HepG2 (cell line): ENCODE data around the gene SAMD10. TPM values are rescaled to one million over a fixed set of nuclear protein-coding genes. Genes with fewer than 3 reads are reported as not detected.
A peak's percentile ranks its signal among the peaks of the same experiment; 100 is the strongest.

Source experiments
- BRF2 ChIP-seq: sonication (generic); formaldehyde crosslinking; IDR thresholded peaks from 2 replicates; pipeline ENCODE4 v1.8.1; 2022; ENCODE audit warnings: mild to moderate bottlenecking, missing genetic modification reagents
- MBD4 ChIP-seq: IDR thresholded peaks from 2 replicates; pipeline ENCODE4 v1.6.1; 2012; ENCODE audit warnings: low read length, inconsistent platforms, borderline replicate concordance
- MXD1 ChIP-seq: sonication (generic); formaldehyde crosslinking; IDR thresholded peaks from 2 replicates; pipeline ENCODE4 v1.4.0; 2020; ENCODE audit warnings: mild to moderate bottlenecking, missing genetic modification reagents
- NR2F6 ChIP-seq, 2 experiments: IDR thresholded peaks; 2 replicates each; pipeline ENCODE4 v1.6.1; 2016; ENCODE audit warnings: antibody characterized with exemption in 1 of 2, mild to moderate bottlenecking in 1 of 2
- PCBP2 ChIP-seq: fragments of 200-400 bp; formaldehyde crosslinking; optimal IDR thresholded peaks from 2 replicates; pipeline ENCODE3; 2018; ENCODE audit warnings: low read length, low read depth; ENCODE audit not compliant: poor library complexity, severe bottlenecking
- PHF5A ChIP-seq: IDR thresholded peaks from one replicate; pipeline ENCODE4 v1.6.1; 2018; ENCODE audit warnings: low read depth, missing genetic modification reagents; ENCODE audit not compliant: unreplicated experiment
- SKIL ChIP-seq: sonication (generic); formaldehyde crosslinking; IDR thresholded peaks from 2 replicates; pipeline ENCODE4 v1.8.0; 2022; ENCODE audit warnings: missing genetic modification reagents, mild to moderate bottlenecking, moderate library complexity, borderline replicate concordance
- SOX6 ChIP-seq, 2 experiments: fragments of 450-650 bp in 1 of 2; sonication (generic) in 1 of 2; formaldehyde crosslinking in 1 of 2; IDR thresholded peaks; 2 replicates each; pipeline versions ENCODE4 v1.4.0 to v1.6.1; 2017 to 2020; ENCODE audit warnings: antibody characterized with exemption in 1 of 2, mild to moderate bottlenecking in 1 of 2, missing genetic modification reagents in 1 of 2
- TBL1XR1 ChIP-seq: fragments of 150-350 bp; IDR thresholded peaks from 2 replicates; pipeline ENCODE4 v1.6.1; 2014; ENCODE audit warnings: borderline replicate concordance, low read length; ENCODE audit not compliant: partially characterized antibody
- XRCC5 ChIP-seq: fragments of 200-400 bp; formaldehyde crosslinking; optimal IDR thresholded peaks from 2 replicates; pipeline ENCODE3; 2017; ENCODE audit warnings: mild to moderate bottlenecking, low read length
- ZFP37 ChIP-seq: sonication (generic); formaldehyde crosslinking; IDR thresholded peaks from 2 replicates; pipeline ENCODE4 v1.4.0; 2020; ENCODE audit warnings: missing genetic modification reagents, borderline replicate concordance
- polyA plus RNA-seq, 8 experiments: library from polyadenylated mRNA; depleted of rRNA in 3 of 8; stranded (reverse) in 7 of 8; unstranded in 1 of 8; fragments of >200 nt; fragmentation: Illumina TruSeq in 4 of 8; extraction: Trizol in 4 of 8; gene quantifications; 2 replicates each; pipeline versions ENCODE4 v1.2.1 to v1.2.3, GENCODE V29; 2011 to 2016; ENCODE audit warnings: low read depth in 4 of 8, missing spikeins in 1 of 8, mixed read lengths in 1 of 8; ENCODE audit not compliant: insufficient read depth in 1 of 8
- total RNA-seq, 5 experiments: library from RNA; depleted of rRNA; stranded (reverse); fragments of >200 nt; fragmentation: Illumina TruSeq; extraction: Trizol; gene quantifications; 2 replicates each; pipeline ENCODE4 v1.2.3, GENCODE V29; 2016; ENCODE audit warnings: low read depth in 1 of 5
- TF ChIP-seq, protein P1 (sequence below): sonication (generic); formaldehyde crosslinking; IDR thresholded peaks from 2 replicates; pipeline ENCODE4 v1.4.0; 2020; ENCODE audit warnings: mild to moderate bottlenecking, low read depth, missing genetic modification reagents
- TF ChIP-seq, protein P2 (sequence below): sonication (generic); formaldehyde crosslinking; IDR thresholded peaks from 2 replicates; pipeline ENCODE4 v1.8.1; 2023; ENCODE audit warnings: missing genetic modification reagents, inconsistent platforms, borderline replicate concordance

Gene SAMD10
- total and polyA plus RNA-seq, 2 of the 13 experiments (the other 11 are each of a cell fraction or from before 2014, with no cell fraction given): 6.1 to 11.0 TPM

DNA sequence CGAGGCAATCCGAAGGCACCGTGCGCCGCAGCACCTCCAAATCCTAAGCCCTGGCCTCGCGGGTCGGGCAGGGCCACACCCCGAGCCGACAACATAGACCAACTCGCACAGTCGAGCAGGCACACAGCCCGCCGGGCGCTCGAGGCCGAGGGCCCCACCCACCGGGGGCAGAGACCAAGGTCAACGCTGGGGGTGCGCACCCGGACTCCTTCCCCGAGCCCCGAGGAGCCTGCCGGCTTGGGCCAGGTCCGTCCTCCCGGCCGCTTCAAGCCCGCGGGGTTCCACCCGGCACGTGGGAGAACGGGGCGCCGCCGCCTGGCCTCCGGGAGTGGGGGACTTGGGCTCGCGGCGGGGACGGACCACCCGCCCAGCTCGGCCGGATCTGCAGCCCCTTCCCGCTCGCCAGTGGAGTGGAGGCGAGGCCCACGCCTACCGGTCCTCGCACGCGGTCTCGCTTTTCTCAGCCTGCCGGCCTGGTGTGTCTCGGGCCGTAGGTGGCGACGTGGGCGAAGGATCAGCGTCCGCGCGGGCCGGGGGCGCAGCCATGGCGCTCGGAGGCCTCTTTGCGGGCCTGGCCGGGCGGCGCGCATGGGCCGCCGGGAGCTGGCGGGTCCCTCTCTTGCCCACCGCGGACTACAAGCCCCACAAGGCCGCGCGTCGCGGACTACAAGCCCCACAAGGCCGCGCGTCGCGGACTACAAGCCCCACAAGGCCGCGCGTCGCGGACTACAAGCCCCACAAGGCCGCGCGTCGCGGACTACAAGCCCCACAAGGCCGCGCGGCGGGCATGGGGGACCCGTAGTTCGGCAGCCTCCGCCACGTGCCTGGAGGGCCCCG is 23.4 kb downstream of the SAMD10 start, which contains the start of gene UCKL1 (continued):
- TF ChIP-seq NR2F6 (IDR thresholded peaks at IDR 0.05) (peak; percentile 60; the same call in 1 of the 2 replicates), NR2F6 (CRISPR knock-in tag; IDR thresholded peaks at IDR 0.05) (peak; percentile 84), BRF2 (CRISPR knock-in tag) (no peak; the same call in none of the 2 replicates), XRCC5 (peak; percentile 92), MXD1 (CRISPR knock-in tag) (peak; percentile 97), PCBP2 (no peak), TBL1XR1 (peak; percentile 88), MBD4 (no peak), SKIL (CRISPR knock-in tag) (peak; percentile 89), ZFP37 (CRISPR knock-in tag) (peak; percentile 89; the same call in 1 of the 2 replicates), SOX6 (IDR thresholded peaks at IDR 0.05) (no peak), SOX6 (CRISPR knock-in tag; IDR thresholded peaks at IDR 0.05) (peak; percentile 79), PHF5A (CRISPR knock-in tag) (no peak)
- TF ChIP-seq, protein P1, sequence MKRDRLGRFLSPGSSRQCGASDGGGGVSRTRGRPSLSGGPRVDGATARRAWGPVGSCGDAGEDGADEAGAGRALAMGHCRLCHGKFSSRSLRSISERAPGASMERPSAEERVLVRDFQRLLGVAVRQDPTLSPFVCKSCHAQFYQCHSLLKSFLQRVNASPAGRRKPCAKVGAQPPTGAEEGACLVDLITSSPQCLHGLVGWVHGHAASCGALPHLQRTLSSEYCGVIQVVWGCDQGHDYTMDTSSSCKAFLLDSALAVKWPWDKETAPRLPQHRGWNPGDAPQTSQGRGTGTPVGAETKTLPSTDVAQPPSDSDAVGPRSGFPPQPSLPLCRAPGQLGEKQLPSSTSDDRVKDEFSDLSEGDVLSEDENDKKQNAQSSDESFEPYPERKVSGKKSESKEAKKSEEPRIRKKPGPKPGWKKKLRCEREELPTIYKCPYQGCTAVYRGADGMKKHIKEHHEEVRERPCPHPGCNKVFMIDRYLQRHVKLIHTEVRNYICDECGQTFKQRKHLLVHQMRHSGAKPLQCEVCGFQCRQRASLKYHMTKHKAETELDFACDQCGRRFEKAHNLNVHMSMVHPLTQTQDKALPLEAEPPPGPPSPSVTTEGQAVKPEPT (CRISPR knock-in tag): peak; percentile 95; the same call in 1 of the 2 replicates
- TF ChIP-seq, protein P2, sequence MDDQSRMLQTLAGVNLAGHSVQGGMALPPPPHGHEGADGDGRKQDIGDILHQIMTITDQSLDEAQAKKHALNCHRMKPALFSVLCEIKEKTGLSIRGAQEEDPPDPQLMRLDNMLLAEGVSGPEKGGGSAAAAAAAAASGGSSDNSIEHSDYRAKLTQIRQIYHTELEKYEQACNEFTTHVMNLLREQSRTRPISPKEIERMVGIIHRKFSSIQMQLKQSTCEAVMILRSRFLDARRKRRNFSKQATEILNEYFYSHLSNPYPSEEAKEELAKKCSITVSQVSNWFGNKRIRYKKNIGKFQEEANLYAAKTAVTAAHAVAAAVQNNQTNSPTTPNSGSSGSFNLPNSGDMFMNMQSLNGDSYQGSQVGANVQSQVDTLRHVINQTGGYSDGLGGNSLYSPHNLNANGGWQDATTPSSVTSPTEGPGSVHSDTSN (CRISPR knock-in tag): peak; percentile 84
